Medulla oblongata (tissue), 1 donor: ENCODE measurements around the gene KASH5.
"Not testable (repeated sequence)": the region's sequence is repeated elsewhere in the genome, so short reads cannot be mapped to it uniquely, and the experiment has no call there.

Source experiments
- DNase-seq: peaks from one replicate; pipeline ENCODE4 v3.0.0-alpha.2; 2015; ENCODE audit errors: extremely low spot score

The KASH5 gene

DNA sequence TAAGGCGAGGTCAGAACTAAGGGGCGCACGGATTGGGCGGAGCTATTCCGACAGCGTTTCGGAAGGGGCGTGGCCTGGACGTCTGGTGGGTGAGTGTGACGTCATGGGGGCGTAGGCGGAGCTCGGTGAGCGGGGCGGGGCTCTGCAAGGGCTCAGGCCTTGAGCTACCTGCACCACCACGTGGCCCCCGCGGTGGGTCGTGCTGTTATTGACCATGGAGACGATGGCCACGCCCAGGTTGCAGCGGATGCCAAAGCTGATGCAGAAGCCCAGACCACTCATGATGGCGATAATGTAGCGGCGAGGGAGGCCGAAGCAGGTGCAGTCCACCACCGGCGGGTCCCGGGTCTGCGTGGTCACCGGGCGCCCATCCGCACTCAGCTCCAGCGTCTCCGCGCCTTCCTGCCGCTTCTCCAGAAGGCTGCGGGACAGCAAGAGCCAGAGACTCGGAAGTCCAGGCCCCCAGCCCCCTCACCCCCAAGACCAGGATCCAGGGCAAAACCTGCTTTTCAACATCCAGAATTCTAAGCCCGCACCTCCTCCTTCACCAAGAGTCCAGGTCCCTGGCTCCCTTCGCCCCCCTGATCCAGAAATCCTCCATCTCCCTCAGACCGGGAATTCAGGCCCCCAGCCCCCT is 48.5 kb downstream of the KASH5 start:
- no peak for DNase-seq

DNA sequence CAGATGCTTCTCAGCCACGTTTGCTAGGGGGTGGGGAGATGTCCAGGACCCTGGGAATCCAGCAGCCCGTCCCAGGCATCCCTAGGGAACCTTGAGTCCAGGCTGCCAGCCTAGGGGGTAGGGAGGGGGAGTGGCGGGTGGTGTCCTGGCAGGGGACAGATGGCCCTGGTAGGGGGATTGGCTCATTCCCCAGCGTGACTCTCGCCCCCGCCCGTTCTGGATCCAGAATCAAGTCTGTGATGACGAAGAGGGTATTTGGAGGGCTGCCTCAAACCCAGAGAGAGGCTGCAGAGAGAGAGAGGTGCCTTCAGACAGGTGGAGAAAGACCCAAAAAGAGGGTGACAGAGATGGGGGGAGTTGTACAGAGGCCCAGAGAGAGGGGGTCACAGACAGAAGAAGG is 49.2 kb downstream of the KASH5 start:
- DNase-seq, result no peak

GRCh38 chr19:49438261-49438660 is 50.2 kb downstream of the KASH5 start:
- DNase-seq, result no peak

DNA sequence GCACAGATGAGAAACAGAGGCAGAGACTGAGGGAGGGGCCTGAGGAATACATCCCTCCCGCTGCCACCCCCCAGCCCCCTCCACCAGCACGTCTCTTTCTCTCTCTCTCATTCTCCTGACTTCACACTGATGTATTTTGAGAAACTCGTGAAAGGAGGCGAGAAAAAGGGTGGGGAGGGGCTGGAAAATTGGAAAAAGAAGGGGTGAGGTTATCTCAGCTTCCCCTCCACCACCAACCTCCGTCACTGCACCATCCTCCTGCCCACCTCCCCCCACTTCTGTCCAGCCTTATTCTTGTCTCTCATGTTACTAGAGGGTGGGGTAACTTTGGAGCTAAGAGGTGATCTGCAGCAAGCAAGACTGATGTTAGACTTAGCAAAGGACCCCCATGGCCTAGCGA is 51.8 kb downstream of the KASH5 start:
- no peak for DNase-seq

DNA sequence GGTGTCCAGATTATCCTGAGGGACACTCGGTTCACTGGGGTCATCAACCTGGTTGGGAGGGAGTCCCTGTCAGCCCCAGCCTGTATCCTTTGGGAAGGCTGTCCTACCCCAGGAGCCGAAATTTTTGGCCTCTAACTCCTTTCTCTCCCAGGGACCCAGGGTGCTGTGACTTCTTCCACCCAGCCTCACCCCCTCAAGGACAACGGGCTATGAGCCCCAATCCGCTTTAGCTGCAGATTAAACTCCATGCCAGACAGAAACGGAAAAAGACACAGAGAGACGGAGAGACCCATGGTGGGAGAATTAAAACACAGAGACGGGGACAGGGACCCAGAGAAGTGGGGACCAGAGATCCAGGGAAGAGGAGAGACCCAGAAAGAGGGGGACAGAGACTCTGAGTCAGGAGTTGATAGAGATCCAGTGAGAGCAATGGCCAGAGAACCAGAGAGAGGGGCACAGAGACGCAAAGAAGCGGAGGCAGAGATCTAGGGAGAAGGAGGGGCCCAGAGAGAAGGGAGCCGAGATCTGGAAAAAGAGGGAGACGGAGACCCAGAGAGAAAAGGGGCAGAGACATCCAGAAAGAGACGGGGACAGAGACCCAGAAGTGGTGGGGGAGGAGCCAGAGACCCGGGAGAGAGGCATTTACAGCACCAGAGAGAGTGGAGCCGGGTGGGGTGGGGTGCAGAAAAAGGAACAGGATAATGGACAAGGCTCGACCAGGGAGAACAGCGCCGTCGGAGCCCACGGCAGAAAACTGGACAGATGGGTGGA is 52.6 kb downstream of the KASH5 start:
- DNase-seq, result no peak

DNA sequence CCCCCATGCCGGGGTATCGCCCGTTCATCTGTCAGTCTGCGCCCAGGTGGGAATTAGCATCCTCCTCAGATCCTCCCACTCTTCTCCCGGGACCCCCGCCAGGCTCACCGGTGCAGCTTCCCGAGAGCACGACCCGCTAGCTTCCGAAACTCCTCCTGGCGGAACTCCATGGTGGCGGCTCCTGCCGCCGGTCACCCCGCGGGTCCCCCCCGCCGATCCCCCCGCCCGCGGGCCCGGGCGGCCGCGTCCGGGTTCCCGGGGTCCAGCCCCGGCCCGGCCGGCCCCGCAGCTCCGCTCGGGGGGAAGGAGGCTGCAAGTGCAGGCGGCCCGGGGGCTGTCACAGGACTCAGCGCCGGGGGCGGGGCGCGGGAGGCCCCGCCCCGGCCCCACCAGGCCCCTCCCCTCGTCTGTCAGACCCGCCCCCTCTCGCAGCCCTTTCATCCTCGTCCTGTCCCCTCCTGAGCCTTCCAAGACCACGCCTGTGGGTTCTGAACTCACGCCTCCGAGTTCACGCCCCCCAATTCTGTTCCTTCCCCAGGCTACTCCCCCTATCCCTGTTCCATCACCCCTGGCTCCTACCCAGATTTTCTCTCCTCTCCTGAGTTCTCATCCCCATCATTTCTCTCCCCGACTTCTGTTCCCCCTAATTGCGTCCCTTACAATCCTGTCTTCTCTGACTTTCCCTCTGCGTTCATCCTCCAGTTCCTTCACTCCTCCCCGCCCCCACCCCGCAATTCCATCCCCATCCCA is 53.3 kb downstream of the KASH5 start, which contains the start of gene SLC17A7:
Gene SLC17A7 (minus strand): TSS at position 318 of the 750 bp plus-strand sequence. CDS start 148 bp downstream, at position 170.
- no peak for DNase-seq

- DNase-seq, result no peak
Measured at GRCh38 chr19:49441960-49442350, 53.9 kb downstream of the KASH5 start.

DNA sequence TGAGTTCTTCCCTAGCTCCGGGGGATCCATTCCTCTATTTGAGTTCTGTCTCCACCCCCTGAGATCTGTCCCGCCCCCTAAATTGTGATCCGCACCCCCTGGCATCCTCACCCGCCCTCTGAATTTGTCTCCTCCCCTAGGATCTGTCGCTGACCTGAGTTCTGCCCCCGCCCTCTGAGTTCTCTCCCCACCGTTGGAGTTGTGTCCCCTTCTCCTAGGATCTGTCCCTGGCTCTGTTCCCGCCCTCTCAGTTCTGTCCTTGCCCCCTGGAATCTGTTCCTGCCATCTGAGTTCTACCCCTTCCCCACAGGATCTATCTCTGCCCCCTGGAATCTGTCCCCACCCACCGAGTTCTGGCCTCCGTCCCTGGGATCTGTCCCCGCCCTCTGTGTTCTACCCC is 54.3 kb downstream of the KASH5 start:
- DNase-seq, result no peak

DNA sequence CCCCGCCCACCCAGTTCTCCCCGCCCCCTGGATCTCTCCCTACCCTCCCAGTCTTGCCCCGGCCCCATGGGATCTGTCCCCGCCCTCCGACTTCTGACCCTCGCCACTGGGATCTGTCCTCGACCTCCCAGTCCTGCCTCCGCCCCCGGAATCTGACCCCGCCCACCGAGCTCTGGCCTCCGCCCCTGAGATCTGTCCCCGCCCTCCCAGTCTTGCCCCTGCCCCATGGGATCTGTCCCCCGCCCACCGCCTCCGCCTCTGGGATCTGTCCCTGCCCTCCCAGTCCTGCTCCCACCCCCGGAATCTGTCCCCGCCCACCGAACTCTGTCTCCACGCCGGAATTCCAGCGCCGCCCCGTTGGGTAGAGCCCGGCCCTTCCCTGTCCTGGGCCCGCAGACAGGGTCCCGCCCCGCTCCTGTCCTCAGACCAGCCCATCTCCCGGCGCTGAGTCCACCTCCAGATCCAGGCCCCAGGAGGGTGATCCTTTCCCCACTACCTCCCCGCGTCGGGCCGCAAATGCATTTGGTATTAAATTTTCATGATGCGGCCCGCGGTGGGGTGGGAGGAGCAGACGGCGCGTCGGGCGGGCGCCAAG is 54.8 kb downstream of the KASH5 start:
- DNase-seq, result no peak

- DNase-seq, result peak; percentile 97
Measured at GRCh38 chr19:49443366-49444099, 55.5 kb downstream of the KASH5 start.

GRCh38 chr19:49444100-49444700 is 56.2 kb downstream of the KASH5 start:
- DNase-seq, result not testable (repeated sequence)

DNA sequence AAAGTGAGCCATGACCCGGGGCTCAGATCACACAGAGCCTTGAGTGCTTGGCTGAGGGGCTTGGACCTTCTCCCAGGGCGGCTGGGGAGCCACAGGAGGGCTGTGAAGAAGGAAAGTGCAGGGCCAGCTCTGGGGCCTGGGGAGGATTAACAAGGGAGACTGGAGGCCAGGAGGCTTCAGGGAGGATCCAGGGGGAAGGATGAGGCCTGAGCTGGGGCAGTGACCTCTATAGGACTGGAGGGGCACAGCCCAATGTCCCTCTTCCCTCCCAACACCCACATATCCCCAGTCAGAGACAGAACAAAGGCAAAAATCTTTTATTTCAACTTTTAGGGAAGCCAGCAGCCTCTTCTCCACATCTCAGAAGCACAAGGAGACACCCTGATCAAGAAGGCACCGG is 57.9 kb downstream of the KASH5 start:
- DNase-seq, result no peak

DNA sequence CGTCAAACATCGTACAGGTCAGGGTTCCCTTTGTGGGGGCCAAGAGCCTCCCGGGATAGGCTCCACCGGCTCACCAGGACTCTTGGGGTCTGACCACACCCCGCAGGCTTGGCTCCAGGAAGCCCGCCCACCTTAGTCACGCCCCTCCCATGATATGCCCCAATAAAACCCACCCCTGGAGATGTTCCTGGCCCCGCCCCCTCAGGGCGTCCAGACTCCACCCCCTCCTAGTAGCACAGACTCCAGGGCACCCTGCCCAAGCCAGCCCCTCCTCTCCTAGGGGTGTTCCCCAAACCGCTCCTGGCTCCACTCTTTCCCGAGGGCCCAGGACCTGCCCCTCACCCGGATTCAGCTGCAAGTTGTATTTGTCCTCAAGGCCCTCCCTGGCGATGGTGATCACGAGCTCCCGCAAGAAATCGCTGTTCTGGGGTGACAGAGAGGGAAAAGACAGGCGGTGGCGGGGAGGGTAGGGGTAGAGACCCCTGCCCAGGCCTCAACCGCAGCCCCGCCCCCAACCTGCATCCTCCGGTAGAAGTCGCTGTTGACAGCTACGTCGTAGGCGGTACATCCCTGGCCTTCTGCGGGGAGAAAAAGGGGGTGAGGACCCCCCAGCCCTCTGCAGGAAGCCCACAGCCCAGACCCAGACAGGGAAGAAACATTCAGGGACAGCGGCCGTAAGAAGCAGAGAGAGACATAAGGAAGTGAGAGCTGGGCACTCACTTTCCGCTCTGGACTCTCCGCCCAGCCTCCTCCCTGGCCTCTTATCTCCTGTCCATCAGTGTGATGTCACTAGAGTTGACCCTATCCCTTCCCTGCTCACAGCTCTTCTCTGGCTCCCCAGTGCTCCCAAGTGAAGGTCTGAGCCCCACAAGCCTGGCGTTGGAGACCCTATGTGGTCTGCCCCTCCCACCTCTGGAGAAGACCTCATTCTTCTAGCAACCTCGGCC is 59.7 kb downstream of the KASH5 start:
- DNase-seq, result no peak

- DNase-seq, result no peak
Measured at GRCh38 chr19:49448432-49448786, 60.4 kb downstream of the KASH5 start.

GRCh38 chr19:49450405-49450804 is 62.4 kb downstream of the KASH5 start:
- DNase-seq, result no peak

DNA sequence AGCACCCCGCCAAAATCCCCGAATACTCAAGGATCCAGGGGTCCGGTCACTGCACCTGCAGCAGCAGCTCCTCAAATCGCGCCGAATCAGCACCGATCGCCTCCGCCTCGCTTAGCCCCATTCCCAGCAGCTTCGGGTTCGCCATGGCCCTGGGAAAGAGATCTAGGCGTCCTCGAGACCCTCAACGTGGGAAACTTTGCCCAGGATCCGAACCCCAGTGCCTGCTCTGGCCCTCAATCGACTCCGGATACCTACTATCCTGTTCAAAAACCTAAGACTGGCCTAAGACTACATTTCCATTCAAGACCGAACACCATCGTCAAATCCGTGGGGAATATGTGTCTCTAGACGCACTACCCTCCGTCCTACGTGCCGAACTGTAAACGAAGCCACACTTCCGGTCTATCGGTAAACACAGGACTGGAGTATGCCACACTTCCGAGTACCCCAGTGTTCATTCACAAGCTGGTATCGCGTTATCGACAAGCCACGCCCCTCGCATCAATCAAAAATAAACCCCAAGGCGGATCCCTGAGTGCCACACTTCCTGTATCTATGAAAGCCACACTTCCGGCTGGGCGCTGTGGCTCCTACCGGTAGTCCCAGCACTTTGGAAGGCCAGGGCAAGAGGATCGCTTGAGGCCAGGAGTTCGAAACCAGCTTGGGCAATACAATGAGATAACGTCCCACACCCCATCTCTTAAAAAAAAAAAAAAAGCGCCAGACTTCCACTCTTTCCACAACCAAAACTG is 63.6 kb downstream of the KASH5 start, which contains the start of gene PIH1D1:
Gene PIH1D1 (minus strand): TSS at position 385 of the 752 bp plus-strand sequence. CDS start 240 bp downstream, at position 145.
- peak; percentile 99 for DNase-seq

GRCh38 chr19:49453013-49453756 is 65.1 kb downstream of the KASH5 start, which contains the start of gene ALDH16A1:
ALDH16A1 (plus strand) TSS chr19:49453225; CDS start chr19:49453332, 107 bp downstream.
- peak; percentile 99 for DNase-seq

- DNase-seq, result no peak
Measured at GRCh38 chr19:49453757-49454240, 65.8 kb downstream of the KASH5 start.
